ENCODE results near the gene COPS6. TPM values are rescaled to one million over a fixed set of nuclear protein-coding genes. Genes with fewer than 3 reads are reported as not detected.
"Not testable (repeated sequence)": the region's sequence is repeated elsewhere in the genome, so short reads cannot be mapped to it uniquely, and the experiment has no call there.

Gene COPS6
- total RNA-seq, 4 donors from 2014 or later, result 32.5 to 71.5 (median 39.9) TPM

- Histone ChIP-seq H3K36me3 (no peaks in the 10 kb centered on the region), H3K4me1 (peaks cover 6 to 22% of the 10 kb centered on the region in 2 donors), H3K4me3 (replicated peaks in 1 of 3) (no peak overlapping the region), H3K27ac (no peak overlapping the region), H3K9me3 (no peaks in the 10 kb centered on the region), H3K27me3 (no peaks in the 10 kb centered on the region)
- DNase-seq, result no peak
- TF ChIP-seq, protein P1, sequence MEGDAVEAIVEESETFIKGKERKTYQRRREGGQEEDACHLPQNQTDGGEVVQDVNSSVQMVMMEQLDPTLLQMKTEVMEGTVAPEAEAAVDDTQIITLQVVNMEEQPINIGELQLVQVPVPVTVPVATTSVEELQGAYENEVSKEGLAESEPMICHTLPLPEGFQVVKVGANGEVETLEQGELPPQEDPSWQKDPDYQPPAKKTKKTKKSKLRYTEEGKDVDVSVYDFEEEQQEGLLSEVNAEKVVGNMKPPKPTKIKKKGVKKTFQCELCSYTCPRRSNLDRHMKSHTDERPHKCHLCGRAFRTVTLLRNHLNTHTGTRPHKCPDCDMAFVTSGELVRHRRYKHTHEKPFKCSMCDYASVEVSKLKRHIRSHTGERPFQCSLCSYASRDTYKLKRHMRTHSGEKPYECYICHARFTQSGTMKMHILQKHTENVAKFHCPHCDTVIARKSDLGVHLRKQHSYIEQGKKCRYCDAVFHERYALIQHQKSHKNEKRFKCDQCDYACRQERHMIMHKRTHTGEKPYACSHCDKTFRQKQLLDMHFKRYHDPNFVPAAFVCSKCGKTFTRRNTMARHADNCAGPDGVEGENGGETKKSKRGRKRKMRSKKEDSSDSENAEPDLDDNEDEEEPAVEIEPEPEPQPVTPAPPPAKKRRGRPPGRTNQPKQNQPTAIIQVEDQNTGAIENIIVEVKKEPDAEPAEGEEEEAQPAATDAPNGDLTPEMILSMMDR (IDR thresholded peaks at IDR 0.05), result no peak
- TF ChIP-seq POLR2A (IDR thresholded peaks at IDR 0.05), result no peak
- WGBS, 2 donors, result 47 to 75% methylated on average over 1 of the region's 1 CpG
- intact Hi-C loops (cut with DNase I), result loop anchor here (5.0 kb wide), 1 partner anchor 36 kb away; no protein-coding TSS in a partner anchor
These were observed 39.8 kb downstream of the COPS6 start for GRCh38 chr7:100128637-100128963.

DNA sequence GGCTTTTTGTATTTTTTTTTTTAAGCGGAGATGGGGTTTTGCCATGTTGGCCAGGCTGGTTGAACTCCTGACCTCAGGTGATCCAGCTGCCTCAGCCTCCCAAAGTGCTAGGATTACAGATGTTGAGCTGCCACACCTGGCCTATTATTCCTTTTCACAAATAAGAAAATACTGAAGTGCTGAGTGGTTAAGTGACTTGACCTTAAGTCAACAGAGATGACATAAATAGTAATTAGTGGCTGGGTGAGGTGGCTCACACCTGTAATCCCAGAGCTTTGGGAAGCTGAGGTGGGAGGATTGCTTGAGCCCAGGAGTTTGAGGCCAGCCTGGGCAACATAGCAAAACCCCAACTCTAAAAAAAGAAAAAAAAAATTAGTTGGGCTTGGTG, 41.4 kb downstream of the COPS6 start:
- intact Hi-C loops (cut with DNase I), result loop anchor here (5.0 kb wide), 1 partner anchor 153 kb away; the partner anchor contains the start of gene AZGP1
- H3K9me3 ChIP-seq; H3K36me3 ChIP-seq; DNase-seq; H3K27me3 ChIP-seq; H3K27ac ChIP-seq; H3K4me3 ChIP-seq (replicated peaks in 1 of 3): not testable (repeated sequence)
- WGBS, 2 donors, result 100% methylated on average over 1 of the region's 1 CpG
- peaks cover 6 to 20% of the 10 kb centered on the region in 2 donors for H3K4me1 ChIP-seq

GRCh38 chr7:100130608-100131453, 42.1 kb downstream of the COPS6 start:
- no peaks in the 10 kb centered on the region for H3K36me3 ChIP-seq
- intact Hi-C loops (cut with DNase I), result loop anchor here (5.0 kb wide), 1 partner anchor 154 kb away; the partner anchor contains the start of gene AZGP1
- peaks cover 6 to 14% of the 10 kb centered on the region in 2 donors for H3K4me1 ChIP-seq
- no peaks in the 10 kb centered on the region for H3K9me3 ChIP-seq
- WGBS, 2 donors, result 14 to 17% methylated on average over 24 of the region's 24 CpGs
- no peak overlapping the region for H3K27ac ChIP-seq
- H3K4me3 ChIP-seq (replicated peaks in 1 of 3), result no peak overlapping the region
- TF ChIP-seq, protein P1 (IDR thresholded peaks at IDR 0.05), result peak; percentile 59 to 95 (median 78)
- no peak for TF ChIP-seq POLR2A (IDR thresholded peaks at IDR 0.05)
- H3K27me3 ChIP-seq, result no peaks in the 10 kb centered on the region
- DNase-seq, result peak; percentile 71 to 81

DNA sequence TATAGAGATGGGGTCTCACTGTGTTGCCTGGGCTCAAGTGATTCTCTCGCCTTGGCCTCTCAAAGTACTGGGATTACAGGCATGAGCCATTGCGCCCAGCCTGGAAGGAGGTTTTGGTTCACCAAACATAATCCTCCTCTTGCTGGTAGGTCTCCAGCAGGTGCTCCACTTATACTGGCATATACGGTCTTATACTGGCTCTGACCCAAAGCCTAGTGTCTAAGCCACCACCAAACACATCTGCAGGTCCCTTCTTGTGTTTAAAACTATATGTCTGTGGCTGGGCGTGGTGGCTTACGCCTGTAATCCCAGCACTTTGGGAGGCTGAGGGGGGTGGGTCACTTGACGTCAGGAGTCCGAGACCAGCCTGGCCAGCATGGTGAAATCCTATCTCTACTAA, 43.4 kb downstream of the COPS6 start:
- Histone ChIP-seq H3K4me1 (peaks cover 0 to 10% of the 10 kb centered on the region in 2 donors), H3K9me3 (no peaks in the 10 kb centered on the region), H3K4me3 (replicated peaks in 1 of 3) (no peak overlapping the region), H3K36me3 (no peaks in the 10 kb centered on the region), H3K27me3 (no peaks in the 10 kb centered on the region), H3K27ac (no peak overlapping the region)
- no peak for DNase-seq
- no peak for TF ChIP-seq POLR2A (IDR thresholded peaks at IDR 0.05)
- TF ChIP-seq, protein P1 (IDR thresholded peaks at IDR 0.05), result no peak
- 64 to 71% methylated on average over 7 of the region's 7 CpGs for WGBS, 2 donors
- intact Hi-C loops (cut with DNase I), result loop anchor here (5.0 kb wide), 1 partner anchor 155 kb away; the partner anchor contains the start of gene AZGP1

GRCh38 chr7:100132697-100133151, 44.0 kb downstream of the COPS6 start:
- intact Hi-C loops (cut with DNase I), result loop anchor here (5.0 kb wide), 1 partner anchor 155 kb away; the partner anchor contains the start of gene AZGP1

More at GRCh38 chr7:100132697-100133151, 44.0 kb downstream of the COPS6 start:
- Histone ChIP-seq H3K4me3 (replicated peaks in 1 of 3) (no peak overlapping the region), H3K36me3 (no peaks in the 10 kb centered on the region), H3K27ac (no peak overlapping the region), H3K27me3 (no peaks in the 10 kb centered on the region), H3K4me1 (peaks cover 0 to 11% of the 10 kb centered on the region in 2 donors), H3K9me3 (no peaks in the 10 kb centered on the region)
- TF ChIP-seq POLR2A (IDR thresholded peaks at IDR 0.05), result no peak
- TF ChIP-seq, protein P1 (IDR thresholded peaks at IDR 0.05), result peak in 5 of 6 experiments; percentile 26 to 72 (median 45)
- peak; percentile 41 to 42 for DNase-seq
- WGBS, 2 donors, result 32 to 38% methylated on average over 3 of the region's 3 CpGs

Measured in thyroid gland (tissue), 4 donors.